ENCODE measurements around the gene GPX5.
A peak's percentile ranks its signal among the peaks of the same experiment; 100 is the strongest.
"Not testable (repeated sequence)": the region's sequence is repeated elsewhere in the genome, so short reads cannot be mapped to it uniquely, and the experiment has no call there.

The GPX5 gene

DNA sequence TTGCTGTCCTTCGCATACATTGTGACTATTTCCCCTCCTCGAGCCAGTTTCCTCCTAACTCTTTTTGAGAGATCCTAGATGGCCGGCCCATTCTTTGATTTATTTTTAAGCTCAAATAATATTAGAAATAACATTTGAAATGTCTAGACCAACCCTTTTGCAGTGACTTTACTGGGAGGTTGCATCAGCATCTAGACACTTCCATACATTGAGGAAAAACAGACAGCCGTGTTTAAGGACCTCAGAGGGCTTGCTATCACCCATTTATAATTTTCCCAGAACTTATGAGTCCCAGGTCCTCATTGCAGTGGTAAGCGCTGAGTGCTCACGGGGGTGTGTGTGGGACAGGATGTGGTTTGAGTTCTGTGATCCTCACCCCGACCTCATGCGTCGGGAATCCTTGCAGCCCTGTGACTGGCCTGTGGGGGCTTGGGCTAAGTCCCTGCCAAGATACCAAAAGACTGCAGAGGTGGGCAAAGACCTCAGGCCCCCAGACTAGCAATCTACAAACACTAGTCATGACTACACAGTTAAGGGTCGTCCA lies at the start of gene GPX5:
GPX5 (plus strand) TSS at position 386 of the 544 bp plus-strand sequence; CDS start at position 519, 133 bp downstream.
- DNase-seq, result no peak

- no peak for DNase-seq
These were observed 47.2 kb upstream of the GPX5 start for GRCh38 chr6:28478518-28478917.

DNA sequence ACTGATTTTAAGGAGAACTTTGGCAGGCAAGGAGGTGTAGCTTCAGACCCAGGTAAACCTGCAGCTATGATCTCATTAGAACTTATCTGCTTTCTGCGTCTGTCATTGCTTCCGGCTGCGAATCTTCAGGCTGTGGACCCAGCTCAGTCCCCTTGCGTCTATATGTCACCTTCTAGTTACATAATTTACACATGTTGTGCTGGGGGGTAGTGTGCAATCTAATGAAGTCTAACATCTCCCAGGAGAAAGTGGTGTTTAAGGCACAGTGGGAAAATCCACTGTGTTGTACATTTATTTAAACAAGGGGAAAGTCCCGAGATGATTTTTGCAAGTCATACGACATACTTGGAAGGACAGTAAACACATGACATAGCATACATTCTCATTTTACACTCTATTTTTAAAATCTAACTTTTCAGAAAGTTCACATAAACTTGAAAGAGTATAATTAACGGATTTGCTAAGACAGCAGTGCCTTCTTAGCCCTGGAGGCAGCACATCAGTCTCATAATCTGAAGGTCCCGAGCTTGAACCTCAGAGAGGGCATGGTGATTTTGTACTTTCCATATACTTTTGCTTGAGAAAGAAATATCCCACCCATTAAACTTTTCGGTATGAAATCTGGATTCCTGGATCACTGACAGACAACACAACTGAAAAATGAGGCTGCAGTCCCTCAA lies 45.3 kb upstream of the GPX5 start:
- no peak for DNase-seq

GRCh38 chr6:28485482-28485881 lies 40.2 kb upstream of the GPX5 start:
- no peak for DNase-seq

DNA sequence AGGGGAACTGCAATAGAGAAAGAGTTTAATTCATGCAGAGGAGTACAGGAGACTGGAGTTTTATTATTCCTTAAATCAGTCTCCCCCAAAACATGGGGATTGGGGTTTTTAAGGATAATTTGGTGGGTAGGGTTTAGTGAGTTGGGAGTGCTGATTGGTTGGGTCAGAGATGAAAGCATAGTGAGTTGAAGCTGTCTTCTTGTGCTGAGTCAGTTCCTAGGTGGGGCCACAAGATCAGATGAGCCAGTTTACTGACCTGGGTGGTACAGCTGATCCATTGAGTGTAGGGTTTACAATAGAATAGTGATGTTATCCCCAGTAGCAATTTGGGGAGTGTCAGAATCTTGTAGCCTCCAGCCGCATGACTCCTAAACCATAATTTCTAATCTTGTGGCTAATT lies 39.1 kb upstream of the GPX5 start:
- no peak for DNase-seq

DNA sequence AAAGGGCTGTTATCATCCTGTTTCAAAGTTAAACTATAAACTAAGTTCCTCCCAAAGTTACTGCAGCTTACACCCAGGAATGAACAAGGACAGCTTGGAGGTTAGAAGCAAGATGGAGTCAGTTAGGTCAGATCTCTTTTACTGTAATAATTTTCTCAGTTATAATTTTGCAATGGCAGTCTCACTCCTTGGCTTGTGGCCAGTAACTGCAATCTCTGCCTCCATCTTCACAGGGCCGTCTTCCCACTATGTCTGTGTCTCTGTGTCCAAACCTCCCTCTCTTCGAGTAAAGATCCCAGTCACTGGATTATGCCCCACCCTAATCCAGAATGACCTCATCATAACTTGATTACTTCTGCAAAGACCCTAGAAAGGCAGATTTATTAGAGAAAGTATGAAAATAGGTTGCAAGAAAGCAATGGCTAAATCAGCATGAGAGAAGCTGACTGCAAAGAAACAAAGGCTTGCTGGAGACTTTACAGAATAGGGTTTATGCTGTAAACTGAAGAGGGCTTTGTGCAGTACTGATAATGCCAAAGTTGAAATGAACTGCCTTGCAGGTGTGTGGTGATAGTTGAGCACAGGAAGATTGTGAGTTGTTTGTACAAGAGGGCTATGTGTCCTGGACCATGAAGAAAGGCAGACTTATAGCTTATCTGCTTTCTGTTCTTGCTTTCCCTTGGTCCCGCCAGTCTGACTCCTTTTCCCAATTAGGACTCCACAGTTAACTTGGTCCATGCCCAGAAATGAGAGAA lies 38.5 kb upstream of the GPX5 start:
- no peak for DNase-seq

DNA sequence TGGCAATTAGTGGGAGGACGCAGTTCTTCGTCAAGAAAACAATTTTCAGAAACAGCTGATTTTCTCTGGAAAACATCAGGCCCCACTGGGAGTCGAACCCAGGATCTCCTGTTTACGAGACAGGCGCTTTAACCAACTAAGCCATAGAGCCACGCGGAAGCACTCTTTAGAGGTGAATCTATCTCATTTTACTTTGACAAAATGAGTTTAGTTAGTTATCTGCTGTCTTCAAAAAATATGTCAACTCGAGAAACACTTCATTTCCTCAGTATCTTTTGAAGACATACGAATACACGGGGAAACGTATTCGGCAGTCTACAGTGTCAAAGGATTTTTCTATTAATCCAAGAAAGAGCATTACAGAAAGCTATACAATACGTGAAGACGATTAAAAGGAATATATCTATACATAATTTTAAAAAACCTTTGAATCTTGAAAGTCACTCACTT lies 36.7 kb upstream of the GPX5 start:
- DNase-seq, result peak; percentile 17

DNA sequence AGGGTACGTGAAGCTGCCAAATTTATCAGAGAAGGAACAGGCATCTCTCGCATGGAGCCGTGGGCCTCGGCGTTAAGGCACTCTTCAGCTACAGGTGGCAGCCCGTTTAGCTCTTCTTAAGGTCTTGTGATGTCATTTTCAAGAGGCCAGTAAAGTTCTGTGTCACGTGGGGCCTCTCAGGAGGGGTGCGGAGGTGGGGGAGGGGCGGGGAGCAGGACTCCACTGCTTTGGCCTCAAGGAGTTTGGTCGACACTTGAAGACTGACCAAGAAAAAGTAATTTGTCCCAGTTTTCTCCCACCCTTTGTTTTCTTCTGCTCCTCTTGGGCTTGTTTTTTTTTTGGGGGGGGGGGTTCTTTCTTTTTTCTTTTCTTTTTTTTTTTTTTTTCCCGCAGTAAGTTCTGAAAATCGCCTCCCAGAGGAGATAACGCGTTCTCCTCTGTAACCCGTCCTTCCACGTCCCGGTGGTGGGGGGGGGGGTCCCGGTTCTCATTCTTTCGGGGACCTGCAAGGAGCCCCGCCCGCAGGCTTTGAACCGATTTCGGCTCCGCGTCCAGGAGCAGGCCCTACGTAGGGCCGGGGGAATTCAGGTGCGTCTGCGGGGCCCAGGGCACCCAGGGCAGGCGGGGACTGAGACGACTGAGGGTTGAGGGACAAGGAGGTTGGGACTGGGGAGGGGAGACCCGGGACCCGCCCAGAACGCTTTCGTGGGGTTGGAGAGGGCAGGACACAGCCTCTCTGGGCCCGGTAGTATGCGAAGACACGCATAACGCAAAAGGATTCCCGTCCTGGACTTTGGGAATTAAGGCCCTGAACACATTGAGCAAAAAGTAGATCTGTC lies 36.1 kb upstream of the GPX5 start:
- DNase-seq, result no peak

DNA sequence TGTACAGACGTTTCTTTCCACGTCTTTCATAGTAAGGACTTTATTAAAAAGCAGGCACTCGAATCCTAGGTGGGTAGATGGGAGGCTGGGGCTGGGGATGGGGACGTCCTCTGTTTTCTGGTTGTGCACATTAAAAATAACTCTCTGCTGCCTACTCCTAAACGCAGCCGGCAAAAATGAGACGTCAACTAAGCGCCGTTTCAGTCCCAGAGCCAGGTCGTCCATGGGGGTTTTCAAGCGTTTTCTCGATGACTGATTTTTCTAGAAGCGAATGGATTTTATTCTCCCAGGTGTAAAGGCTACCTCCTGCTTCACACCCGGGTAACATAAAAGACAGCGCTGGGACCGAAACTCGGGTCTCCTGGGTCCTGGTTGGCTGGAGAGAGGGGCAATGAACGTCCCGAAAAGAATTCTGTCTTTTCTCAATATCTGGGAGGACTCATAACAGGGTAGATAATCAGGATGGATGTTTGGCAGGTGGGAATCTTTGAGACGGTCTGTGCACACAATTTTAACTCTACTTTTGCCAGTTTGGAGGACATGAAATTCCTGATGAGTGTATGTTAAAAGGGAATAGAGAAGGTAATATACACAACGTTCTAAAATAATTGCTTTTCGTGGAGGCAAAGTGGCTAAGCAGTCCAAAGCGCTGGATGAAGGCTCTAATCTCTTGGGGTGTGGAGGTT lies 35.3 kb upstream of the GPX5 start:
- DNase-seq, result no peak

DNA sequence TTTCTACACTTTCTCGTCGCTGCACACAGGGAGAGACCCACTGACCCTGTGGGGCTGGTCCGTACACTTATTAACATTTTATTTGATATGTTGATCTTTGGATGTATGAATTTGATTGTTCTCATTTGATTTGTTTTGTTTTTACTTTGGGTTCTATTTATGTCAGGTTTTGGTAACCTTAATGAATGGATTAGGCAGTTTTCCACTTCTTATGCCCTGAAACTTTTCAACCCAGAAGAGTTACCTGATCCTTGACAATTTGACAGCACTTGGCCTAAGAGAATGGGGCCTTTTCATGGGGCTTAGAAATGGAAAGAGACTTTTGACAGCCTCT lies 33.7 kb upstream of the GPX5 start:
- DNase-seq, result no peak

DNA sequence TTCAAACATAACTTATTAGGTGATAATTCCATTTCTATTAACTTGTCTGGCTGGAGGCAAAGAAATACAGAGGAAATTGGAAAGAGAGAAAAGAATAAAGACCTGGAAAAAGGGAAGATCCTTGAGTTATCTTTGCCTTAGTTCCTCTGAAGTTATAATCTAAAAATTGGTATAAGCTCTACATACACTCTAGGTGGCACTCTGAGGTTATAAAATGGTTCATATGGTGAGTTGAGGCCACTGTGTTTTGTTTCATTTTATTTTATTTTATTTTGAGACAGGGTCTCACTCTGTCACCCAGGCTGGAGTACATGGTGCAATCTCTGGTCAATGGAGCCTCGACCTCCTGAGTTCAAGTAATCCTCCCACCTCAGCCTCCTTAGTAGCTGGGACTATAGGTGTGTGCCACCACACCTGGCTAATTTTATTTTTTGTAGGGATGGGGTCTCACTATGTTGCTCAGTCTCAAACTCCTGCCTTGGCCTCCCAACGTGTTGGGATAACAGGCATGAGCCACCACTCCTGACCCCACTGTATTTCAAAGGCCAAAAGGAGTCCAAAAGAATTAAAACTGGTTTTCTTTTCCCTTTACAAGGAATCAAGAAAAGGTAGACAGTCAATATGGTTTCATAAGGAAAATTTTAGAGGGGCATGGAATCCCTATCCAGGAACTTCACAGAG lies 29.4 kb upstream of the GPX5 start:
- DNase-seq, result no peak

- no peak for DNase-seq
These were observed 28.4 kb upstream of the GPX5 start for GRCh38 chr6:28497306-28497705.

DNA sequence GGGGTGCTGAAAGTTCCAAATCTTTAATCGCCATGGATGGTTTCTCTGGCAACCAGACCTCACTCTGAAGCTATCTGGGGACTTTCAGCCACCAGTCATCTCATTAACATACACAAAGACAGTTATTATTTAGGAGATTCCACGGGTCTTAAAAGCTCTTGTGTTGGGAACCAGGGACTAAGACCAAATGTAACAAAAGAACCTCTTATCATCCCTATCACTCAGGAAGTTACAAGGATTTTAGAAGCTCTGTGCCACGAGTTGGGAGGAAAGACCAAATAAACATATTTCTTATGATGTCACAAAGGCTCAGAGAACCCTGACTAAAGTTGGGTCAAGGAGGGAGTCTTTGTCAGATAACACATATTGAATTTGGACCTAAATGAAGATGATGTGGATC lies 27.8 kb upstream of the GPX5 start:
- no peak for DNase-seq

DNA sequence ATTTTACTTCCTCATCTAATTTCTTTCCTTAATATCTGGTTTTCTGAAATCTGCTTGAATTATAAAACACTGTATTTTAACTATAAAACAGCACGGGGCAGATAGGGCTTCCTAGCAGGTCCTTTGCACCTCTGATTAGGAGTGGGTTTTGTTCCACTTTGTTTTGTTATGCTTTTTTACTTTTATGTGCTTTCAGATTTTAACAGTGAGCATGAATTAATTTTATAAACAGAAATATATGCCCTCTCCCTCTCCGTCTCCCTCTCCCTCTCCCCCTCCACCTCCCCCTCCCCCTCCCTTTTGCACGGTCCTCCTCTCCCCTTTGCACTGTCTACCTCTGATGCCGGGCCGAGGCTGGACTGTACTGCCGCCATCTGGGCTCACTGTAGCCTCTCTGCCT lies 24.4 kb upstream of the GPX5 start:
- DNase-seq, result no peak

DNA sequence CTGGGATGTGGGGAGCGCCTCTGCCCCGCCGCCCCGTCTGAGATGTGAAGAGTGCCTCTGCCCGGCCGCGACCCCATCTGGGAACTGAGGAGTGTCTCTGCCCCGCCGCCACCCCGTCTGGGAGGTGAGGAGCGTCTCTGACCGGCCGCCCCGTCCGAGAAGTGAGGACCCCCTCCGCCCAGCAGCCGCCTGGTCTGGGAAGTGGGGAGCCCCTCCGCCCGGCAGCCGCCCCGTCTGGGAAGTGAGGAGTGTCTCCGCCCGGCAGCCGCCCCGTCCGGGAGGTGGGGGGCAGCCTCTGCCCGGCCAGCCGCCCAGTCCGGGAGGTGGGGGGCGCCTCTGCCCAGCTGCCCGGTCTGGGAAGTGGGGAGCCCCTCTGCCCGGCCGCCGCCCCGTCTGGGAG lies 23.5 kb upstream of the GPX5 start:
- DNase-seq, result not testable (repeated sequence)

- DNase-seq, result not testable (repeated sequence)
These were observed 22.9 kb upstream of the GPX5 start for GRCh38 chr6:28502709-28503305.

DNA sequence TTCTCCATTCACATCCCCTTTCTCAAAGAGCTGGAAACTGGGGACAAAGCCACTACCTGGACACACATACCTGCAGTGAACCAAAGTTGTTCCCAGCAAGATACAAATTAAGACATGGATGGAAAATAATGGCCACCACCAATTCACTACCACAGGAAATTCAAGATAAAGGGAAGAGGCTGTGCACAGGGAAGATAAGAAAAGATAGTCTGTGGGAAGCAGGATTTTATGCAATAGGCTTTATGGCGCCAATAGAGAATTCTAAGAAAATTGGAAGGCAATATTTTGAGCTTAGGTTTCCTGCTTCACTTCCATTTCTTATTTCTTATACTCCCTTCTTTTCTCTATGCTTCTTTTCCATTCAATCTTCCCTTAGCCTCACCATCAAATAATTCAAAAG lies 19.9 kb upstream of the GPX5 start:
- no peak for DNase-seq

DNA sequence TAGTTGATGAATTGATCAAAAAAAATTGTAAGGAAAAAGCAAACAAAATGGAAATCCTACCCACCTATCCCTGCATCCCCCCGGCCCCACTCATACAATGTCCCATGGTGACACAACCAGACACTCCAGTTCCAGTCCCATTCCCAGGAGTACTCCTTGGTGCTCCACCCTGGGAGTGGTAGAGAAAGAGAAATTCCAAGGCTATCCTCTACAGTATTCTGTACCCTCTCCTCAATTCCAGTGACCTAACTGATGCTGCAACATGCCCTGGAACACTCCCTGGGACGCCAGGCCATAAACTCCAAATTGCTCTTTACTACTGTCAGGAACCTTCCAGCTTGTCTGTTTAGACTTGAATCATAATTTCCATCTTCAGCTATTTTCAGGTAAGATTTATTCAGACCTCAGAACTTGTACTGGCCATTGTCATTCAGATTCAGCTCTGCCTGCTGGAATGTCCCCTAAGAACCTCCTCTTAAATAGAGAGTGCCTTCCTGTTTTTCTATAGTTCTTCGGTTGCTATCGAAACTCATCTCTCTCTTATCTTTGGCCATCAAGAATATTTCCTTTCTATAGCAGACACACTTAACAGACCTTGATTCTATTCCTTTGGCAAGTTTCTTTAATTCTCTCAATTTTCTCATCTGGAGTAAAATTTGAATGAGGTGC lies 18.7 kb upstream of the GPX5 start:
- DNase-seq, result no peak

- no peak for DNase-seq
These were observed 13.9 kb upstream of the GPX5 start for GRCh38 chr6:28511628-28512300.

DNA sequence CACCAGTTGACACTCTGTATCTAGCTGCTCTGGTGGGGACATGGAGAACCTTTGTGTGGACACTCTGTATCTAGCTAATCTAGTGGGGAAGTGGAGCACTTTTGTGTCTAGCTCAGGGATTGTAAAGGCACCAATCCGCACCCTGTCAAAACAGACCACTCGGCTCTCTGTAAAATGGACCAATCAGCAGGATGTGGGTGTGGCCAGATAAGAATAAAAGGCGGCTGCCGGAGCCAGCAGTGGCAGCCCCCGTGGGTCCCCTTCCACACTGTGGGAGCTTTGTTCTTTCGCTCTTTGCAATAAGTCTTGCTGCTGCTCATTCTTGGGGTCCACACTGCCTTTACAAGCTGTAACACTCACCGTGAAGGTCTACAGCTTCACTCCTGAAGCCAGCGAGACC lies 13.3 kb upstream of the GPX5 start:
- not testable (repeated sequence) for DNase-seq

DNA sequence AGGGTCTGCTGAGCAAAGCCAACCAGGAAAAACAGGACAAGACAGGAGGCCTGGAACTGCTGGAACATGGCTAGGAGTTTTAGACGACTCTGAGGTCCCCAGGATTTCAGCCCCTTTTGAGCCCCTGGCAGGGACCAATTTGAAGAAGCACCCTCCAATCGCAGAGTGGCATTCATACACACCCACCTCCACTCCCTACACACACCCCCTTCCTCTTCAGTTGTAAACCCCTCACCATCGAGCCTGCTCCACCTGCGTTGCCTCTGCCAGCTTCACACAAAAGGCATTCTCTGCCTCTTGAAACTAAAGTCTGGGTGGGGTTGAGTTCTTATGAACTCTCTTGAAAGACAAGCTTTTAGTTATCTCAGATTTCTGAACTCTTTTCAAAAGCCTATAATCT lies 10.0 kb upstream of the GPX5 start, which contains the start of gene GPX6:
GPX6 (minus strand) TSS at position 118 of the 400 bp plus-strand sequence; CDS start at position 68, 50 bp downstream.
- DNase-seq, result no peak
